ENCODE data around the gene AKAP6. TPM values are rescaled to one million over a fixed set of nuclear protein-coding genes. Genes with fewer than 3 reads are reported as not detected.

AKAP6 gene
- total RNA-seq, 1 experiment from 2014 or later = 2.8 TPM

- H3K4me3 Mint-ChIP-seq (ENCODE audit: low read depth, unreplicated experiment) = no peak overlapping the region
- no TSS peak for BruUV-seq (replicated peaks)
- H3K4me1 Mint-ChIP-seq (ENCODE audit: low read depth, unreplicated experiment) = no peaks in the 10 kb centered on the region
- no peaks in the 10 kb centered on the region for H3K36me3 Mint-ChIP-seq (ENCODE audit: insufficient read depth, unreplicated experiment)
- H3K27ac Mint-ChIP-seq (ENCODE audit: unreplicated experiment) = no peak overlapping the region
- DNase-seq = no peak
- intact Hi-C loops (cut with micrococcal nuclease; ENCODE audit: unreplicated experiment) = no loop called here
- CTCF ChIA-PET = no interaction called here
- H3K9me3 Mint-ChIP-seq (ENCODE audit: low read depth, unreplicated experiment) = no peaks in the 10 kb centered on the region
- H3K27me3 Mint-ChIP-seq (ENCODE audit: unreplicated experiment) = no peaks in the 10 kb centered on the region
- TF ChIP-seq, protein P1, sequence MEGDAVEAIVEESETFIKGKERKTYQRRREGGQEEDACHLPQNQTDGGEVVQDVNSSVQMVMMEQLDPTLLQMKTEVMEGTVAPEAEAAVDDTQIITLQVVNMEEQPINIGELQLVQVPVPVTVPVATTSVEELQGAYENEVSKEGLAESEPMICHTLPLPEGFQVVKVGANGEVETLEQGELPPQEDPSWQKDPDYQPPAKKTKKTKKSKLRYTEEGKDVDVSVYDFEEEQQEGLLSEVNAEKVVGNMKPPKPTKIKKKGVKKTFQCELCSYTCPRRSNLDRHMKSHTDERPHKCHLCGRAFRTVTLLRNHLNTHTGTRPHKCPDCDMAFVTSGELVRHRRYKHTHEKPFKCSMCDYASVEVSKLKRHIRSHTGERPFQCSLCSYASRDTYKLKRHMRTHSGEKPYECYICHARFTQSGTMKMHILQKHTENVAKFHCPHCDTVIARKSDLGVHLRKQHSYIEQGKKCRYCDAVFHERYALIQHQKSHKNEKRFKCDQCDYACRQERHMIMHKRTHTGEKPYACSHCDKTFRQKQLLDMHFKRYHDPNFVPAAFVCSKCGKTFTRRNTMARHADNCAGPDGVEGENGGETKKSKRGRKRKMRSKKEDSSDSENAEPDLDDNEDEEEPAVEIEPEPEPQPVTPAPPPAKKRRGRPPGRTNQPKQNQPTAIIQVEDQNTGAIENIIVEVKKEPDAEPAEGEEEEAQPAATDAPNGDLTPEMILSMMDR (IDR thresholded peaks at IDR 0.05; ENCODE audit: unreplicated experiment) = no peak
Observed at GRCh38 chr14:32450919-32451675, 122.0 kb downstream of the AKAP6 start.

- no TSS peak for BruUV-seq (replicated peaks)
- no peaks in the 10 kb centered on the region for H3K36me3 Mint-ChIP-seq (ENCODE audit: insufficient read depth, unreplicated experiment)
- TF ChIP-seq, protein P1 (IDR thresholded peaks at IDR 0.05; ENCODE audit: unreplicated experiment) = no peak
- H3K4me3 Mint-ChIP-seq (ENCODE audit: low read depth, unreplicated experiment) = no peak overlapping the region
- no peak for DNase-seq
- no peaks in the 10 kb centered on the region for H3K9me3 Mint-ChIP-seq (ENCODE audit: low read depth, unreplicated experiment)
- H3K27me3 Mint-ChIP-seq (ENCODE audit: unreplicated experiment) = no peaks in the 10 kb centered on the region
- intact Hi-C loops (cut with micrococcal nuclease; ENCODE audit: unreplicated experiment) = no loop called here
- no peak overlapping the region for H3K27ac Mint-ChIP-seq (ENCODE audit: unreplicated experiment)
- no peaks in the 10 kb centered on the region for H3K4me1 Mint-ChIP-seq (ENCODE audit: low read depth, unreplicated experiment)
- CTCF ChIA-PET = no interaction called here
Observed at GRCh38 chr14:32453857-32454810, 125.0 kb downstream of the AKAP6 start.

DNA sequence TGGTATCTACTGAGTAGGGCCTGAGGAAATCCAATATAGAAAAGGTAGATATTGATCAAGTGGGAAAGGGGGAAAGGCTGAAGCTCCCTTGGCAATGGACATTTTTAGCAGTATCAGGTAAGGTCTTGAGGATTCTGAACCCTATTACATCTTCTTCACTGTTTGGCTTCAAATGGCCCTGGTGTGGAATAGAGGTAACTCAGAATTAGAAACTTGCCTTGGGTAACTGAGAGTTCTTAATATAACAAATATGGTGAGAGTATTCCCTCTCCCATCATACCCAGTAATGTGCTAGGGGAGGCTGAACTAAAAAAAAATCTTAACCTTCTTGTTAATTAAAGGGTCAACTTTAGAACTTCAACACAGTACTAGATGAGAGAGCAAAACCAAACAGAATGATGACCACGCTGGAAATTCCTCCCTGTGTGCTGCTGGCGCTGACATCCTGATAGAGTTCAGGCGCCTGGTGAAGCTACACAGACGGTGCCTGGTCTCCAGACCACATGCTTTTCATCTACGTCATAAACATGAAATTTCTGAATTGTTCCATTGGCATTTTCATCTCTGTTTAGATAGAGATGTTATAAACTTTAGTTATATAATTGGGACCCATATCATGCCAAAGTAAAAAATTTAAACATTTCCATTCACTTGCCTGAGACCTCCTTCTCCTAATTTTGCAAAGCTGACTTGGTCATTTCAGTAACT is 128.3 kb downstream of the AKAP6 start:
- TF ChIP-seq, protein P1 (IDR thresholded peaks at IDR 0.05; ENCODE audit: unreplicated experiment) = no peak
- peaks cover 3% of the 10 kb centered on the region for H3K9me3 Mint-ChIP-seq (ENCODE audit: low read depth, unreplicated experiment)
- BruUV-seq (replicated peaks) = no TSS peak
- H3K4me1 Mint-ChIP-seq (ENCODE audit: low read depth, unreplicated experiment) = no peaks in the 10 kb centered on the region
- CTCF ChIA-PET = no interaction called here
- no peaks in the 10 kb centered on the region for H3K36me3 Mint-ChIP-seq (ENCODE audit: insufficient read depth, unreplicated experiment)
- no peak overlapping the region for H3K4me3 Mint-ChIP-seq (ENCODE audit: low read depth, unreplicated experiment)
- intact Hi-C loops (cut with micrococcal nuclease; ENCODE audit: unreplicated experiment) = no loop called here
- no peak for DNase-seq
- no peak overlapping the region for H3K27ac Mint-ChIP-seq (ENCODE audit: unreplicated experiment)
- H3K27me3 Mint-ChIP-seq (ENCODE audit: unreplicated experiment) = no peaks in the 10 kb centered on the region

DNA sequence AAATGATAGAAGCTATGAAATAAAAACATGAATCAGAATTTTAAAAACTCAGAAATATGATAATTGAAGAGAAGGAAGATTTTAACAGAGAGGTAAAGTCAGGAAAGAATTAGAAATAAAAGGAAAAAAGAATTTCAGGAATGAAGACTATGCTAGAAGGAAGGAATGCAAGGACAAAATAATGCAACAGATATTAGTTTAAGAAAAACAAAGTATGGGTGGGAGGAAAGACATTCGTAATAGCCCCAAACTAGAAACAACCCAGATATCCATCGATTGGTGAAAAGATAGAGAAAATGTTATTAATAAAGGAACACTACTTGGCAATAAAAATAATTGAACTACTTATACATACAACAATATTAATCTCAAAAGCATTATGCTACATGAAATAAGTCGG is 129.6 kb downstream of the AKAP6 start:
- CTCF ChIA-PET = no interaction called here
- no peaks in the 10 kb centered on the region for H3K4me1 Mint-ChIP-seq (ENCODE audit: low read depth, unreplicated experiment)
- BruUV-seq (replicated peaks) = no TSS peak
- H3K36me3 Mint-ChIP-seq (ENCODE audit: insufficient read depth, unreplicated experiment) = no peaks in the 10 kb centered on the region
- no peaks in the 10 kb centered on the region for H3K27me3 Mint-ChIP-seq (ENCODE audit: unreplicated experiment)
- intact Hi-C loops (cut with micrococcal nuclease; ENCODE audit: unreplicated experiment) = no loop called here
- DNase-seq = no peak
- H3K4me3 Mint-ChIP-seq (ENCODE audit: low read depth, unreplicated experiment) = no peak overlapping the region
- peaks cover 10% of the 10 kb centered on the region for H3K9me3 Mint-ChIP-seq (ENCODE audit: low read depth, unreplicated experiment)
- no peak overlapping the region for H3K27ac Mint-ChIP-seq (ENCODE audit: unreplicated experiment)
- TF ChIP-seq, protein P1 (IDR thresholded peaks at IDR 0.05; ENCODE audit: unreplicated experiment) = no peak
